Measurements from ENCODE around the gene ACOX2. TPM values are rescaled to one million over a fixed set of nuclear protein-coding genes. Genes with fewer than 3 reads are reported as not detected.
A peak's percentile ranks its signal among the peaks of the same experiment; 100 is the strongest.

ACOX2 gene
- total and polyA plus RNA-seq, 2 of the 13 experiments (the other 11 are each of a cell fraction or from before 2014, with no cell fraction given): 42.6 to 98.5 TPM

DNA sequence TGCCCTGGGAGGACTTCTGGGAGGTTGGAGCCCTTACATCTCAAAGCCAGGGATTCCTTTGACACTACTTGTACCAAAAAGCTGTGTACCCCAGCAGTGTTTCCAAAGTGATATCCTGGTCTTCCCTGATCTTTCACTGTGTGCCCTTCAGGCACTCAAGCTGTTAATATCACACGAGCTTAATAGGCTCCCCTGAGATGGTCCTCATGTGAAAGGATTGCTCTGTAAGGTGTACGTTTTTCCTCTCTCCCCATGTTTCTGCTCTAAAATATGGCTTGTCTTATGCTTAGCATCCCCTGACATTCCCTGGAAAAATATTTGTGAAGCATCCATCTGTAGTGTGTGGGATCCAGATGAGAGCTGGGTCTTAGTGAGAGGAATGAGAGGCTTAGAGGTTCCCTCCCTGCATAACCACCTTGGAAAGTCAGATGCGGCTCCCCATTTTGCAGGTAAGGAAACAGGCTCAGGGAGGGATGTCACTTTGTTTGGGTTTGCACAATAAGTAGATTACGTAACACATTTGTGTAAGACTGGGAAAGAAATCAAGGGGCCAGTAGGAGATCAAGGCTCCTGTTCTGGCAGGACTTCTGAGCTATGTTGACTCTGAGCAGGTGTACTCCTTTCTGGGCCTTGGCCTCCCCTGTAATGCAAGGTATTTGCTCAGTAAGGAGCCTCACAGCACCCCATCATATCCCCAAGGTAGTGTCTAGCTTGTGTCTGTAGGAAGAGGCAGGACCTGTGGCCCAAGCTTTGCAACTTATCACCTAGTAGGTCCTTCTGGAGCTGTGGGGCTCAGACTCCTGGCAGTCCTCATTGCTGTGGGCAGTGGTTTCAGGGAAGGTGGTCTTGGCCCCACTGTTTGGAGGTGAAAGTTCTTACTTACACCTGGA, 667 bp upstream of the ACOX2 start (continued):
- TF ChIP-seq, protein P1, sequence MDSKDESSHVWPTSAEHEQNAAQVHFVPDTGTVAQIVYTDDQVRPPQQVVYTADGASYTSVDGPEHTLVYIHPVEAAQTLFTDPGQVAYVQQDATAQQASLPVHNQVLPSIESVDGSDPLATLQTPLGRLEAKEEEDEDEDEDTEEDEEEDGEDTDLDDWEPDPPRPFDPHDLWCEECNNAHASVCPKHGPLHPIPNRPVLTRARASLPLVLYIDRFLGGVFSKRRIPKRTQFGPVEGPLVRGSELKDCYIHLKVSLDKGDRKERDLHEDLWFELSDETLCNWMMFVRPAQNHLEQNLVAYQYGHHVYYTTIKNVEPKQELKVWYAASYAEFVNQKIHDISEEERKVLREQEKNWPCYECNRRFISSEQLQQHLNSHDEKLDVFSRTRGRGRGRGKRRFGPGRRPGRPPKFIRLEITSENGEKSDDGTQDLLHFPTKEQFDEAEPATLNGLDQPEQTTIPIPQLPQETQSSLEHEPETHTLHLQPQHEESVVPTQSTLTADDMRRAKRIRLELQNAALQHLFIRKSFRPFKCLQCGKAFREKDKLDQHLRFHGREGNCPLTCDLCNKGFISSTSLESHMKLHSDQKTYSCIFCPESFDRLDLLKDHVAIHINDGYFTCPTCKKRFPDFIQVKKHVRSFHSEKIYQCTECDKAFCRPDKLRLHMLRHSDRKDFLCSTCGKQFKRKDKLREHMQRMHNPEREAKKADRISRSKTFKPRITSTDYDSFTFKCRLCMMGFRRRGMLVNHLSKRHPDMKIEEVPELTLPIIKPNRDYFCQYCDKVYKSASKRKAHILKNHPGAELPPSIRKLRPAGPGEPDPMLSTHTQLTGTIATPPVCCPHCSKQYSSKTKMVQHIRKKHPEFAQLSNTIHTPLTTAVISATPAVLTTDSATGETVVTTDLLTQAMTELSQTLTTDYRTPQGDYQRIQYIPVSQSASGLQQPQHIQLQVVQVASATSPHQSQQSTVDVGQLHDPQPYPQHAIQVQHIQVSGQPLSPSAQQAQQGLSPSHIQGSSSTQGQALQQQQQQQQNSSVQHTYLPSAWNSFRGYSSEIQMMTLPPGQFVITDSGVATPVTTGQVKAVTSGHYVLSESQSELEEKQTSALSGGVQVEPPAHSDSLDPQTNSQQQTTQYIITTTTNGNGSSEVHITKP (CRISPR knock-in tag; IDR thresholded peaks at IDR 0.05; ENCODE audit: low read depth): no peak
- TF ChIP-seq CHD4 (IDR thresholded peaks at IDR 0.05; ENCODE audit: borderline replicate concordance, low read length) (no peak), RARA (CRISPR knock-in tag; IDR thresholded peaks at IDR 0.05) (peak; percentile 33; the same call in 1 of the 2 replicates), SYNCRIP (IDR thresholded peaks at IDR 0.05; ENCODE audit: insufficient read depth, low read depth, low read length) (no peak), WIZ (CRISPR knock-in tag; IDR thresholded peaks at IDR 0.05) (no peak), NR3C1 (CRISPR knock-in tag; IDR thresholded peaks at IDR 0.05) (no peak), GATAD2A (CRISPR knock-in tag; IDR thresholded peaks at IDR 0.05) (peak; percentile 82), GATAD1 (CRISPR knock-in tag; IDR thresholded peaks at IDR 0.05) (no peak), SPEN (CRISPR knock-in tag; IDR thresholded peaks at IDR 0.05; ENCODE audit: low read depth) (no peak), ZNF530 (CRISPR knock-in tag; IDR thresholded peaks at IDR 0.05; ENCODE audit: low read depth) (no peak)
- TF ChIP-seq, protein P2, sequence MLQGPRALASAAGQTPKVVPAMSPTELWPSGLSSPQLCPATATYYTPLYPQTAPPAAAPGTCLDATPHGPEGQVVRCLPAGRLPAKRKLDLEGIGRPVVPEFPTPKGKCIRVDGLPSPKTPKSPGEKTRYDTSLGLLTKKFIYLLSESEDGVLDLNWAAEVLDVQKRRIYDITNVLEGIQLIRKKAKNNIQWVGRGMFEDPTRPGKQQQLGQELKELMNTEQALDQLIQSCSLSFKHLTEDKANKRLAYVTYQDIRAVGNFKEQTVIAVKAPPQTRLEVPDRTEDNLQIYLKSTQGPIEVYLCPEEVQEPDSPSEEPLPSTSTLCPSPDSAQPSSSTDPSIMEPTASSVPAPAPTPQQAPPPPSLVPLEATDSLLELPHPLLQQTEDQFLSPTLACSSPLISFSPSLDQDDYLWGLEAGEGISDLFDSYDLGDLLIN (CRISPR knock-in tag; IDR thresholded peaks at IDR 0.05; ENCODE audit: borderline replicate concordance): no peak
- TF ChIP-seq, protein P3, sequence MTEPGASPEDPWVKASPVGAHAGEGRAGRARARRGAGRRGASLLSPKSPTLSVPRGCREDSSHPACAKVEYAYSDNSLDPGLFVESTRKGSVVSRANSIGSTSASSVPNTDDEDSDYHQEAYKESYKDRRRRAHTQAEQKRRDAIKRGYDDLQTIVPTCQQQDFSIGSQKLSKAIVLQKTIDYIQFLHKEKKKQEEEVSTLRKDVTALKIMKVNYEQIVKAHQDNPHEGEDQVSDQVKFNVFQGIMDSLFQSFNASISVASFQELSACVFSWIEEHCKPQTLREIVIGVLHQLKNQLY (CRISPR knock-in tag; IDR thresholded peaks at IDR 0.05): no peak
